Endothelial cell of umbilical vein (primary cell): ENCODE measurements around the gene PRUNE1.

Experiments
- EZH2 ChIP-seq: IDR thresholded peaks from 2 replicates; pipeline ENCODE4 v1.6.1; 2012; ENCODE audit warnings: borderline replicate concordance, low read depth, mild to moderate bottlenecking, moderate library complexity, low read length, inconsistent platforms; ENCODE audit not compliant: severe bottlenecking
- GATA2 ChIP-seq: IDR thresholded peaks from 2 replicates; pipeline ENCODE4 v1.7.0; 2011; ENCODE audit warnings: low read depth, mild to moderate bottlenecking, moderate library complexity, mixed read lengths, low read length; ENCODE audit not compliant: insufficient read length, insufficient read depth
- JUN ChIP-seq: IDR thresholded peaks from 2 replicates; pipeline ENCODE4 v1.6.1; 2011; ENCODE audit warnings: borderline replicate concordance, low read depth; ENCODE audit not compliant: insufficient read length, insufficient read depth
- MYC ChIP-seq: IDR thresholded peaks from one replicate; pipeline ENCODE4 v1.6.1; 2011; ENCODE audit warnings: mild to moderate bottlenecking, low read depth, low read length
- POLR2A ChIP-seq: IDR thresholded peaks from 2 replicates; pipeline ENCODE4 v1.6.1; 2012; ENCODE audit warnings: low read depth, mild to moderate bottlenecking, control low read depth, low read length
- TF ChIP-seq, protein P1 (sequence below), 2 donors: IDR thresholded peaks; 1 replicate in 1 of 2; 2 replicates in 1 of 2; pipeline ENCODE4 v1.5.1; 2011; ENCODE audit warnings: low read length in 2 of 2, mild to moderate bottlenecking in 2 of 2, moderate library complexity in 2 of 2, control low read depth in 1 of 2, inconsistent platforms in 1 of 2, low read depth in 1 of 2; ENCODE audit not compliant: insufficient read depth in 1 of 2; ENCODE audit errors: extremely low read depth in 1 of 2

DNA sequence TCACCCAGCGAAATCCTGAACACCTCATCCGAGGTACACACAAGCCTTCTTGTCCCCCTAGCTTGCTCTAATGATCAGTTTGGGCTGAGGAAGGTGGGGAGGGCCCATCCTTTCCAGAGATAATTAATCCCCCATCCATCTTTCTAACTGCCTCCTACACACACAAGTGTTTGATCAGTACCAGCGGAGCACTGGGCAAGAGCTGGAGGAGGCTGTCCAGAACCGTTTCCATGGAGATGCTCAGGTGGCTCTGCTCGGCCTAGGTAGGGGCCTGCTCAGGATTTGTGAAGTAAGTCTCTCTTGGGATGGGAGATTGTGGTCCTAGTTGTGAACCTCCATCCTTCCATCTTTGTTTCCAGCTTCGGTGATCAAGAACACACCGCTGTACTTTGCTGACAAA lies 20.3 kb upstream of the PRUNE1 start:
- TF ChIP-seq, protein P1, sequence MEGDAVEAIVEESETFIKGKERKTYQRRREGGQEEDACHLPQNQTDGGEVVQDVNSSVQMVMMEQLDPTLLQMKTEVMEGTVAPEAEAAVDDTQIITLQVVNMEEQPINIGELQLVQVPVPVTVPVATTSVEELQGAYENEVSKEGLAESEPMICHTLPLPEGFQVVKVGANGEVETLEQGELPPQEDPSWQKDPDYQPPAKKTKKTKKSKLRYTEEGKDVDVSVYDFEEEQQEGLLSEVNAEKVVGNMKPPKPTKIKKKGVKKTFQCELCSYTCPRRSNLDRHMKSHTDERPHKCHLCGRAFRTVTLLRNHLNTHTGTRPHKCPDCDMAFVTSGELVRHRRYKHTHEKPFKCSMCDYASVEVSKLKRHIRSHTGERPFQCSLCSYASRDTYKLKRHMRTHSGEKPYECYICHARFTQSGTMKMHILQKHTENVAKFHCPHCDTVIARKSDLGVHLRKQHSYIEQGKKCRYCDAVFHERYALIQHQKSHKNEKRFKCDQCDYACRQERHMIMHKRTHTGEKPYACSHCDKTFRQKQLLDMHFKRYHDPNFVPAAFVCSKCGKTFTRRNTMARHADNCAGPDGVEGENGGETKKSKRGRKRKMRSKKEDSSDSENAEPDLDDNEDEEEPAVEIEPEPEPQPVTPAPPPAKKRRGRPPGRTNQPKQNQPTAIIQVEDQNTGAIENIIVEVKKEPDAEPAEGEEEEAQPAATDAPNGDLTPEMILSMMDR (IDR thresholded peaks at IDR 0.05; ENCODE audit: extremely low read depth in 1 of 2, insufficient read depth in 1 of 2, low read depth in 1 of 2, low read length in 2 of 2): no peak
- no peak for TF ChIP-seq EZH2
- no peak for TF ChIP-seq POLR2A
- TF ChIP-seq JUN: no peak
- no peak for TF ChIP-seq GATA2
- no peak for TF ChIP-seq MYC
